Activated naive CD4-positive, alpha-beta T cell treated with anti-CD3 and anti-CD28 coated beads for 36 hours (primary cell): ENCODE measurements around the gene UBE3C. TPM values are rescaled to one million over a fixed set of nuclear protein-coding genes. Genes with fewer than 3 reads are reported as not detected.
"Not testable (repeated sequence)": the region's sequence is repeated elsewhere in the genome, so short reads cannot be mapped to it uniquely, and the experiment has no call there.

Experiments
- CTCF ChIA-PET: fragments of 350-600 bp; sonication (Branson Sonifier 250); formaldehyde crosslinking; loops from one replicate; lab custom pipeline; 2021; ENCODE audit warnings: antibody characterized with exemption; lab: Charles Lee
- DNase-seq: peaks from one replicate; pipeline ENCODE4 v3.0.0-alpha.2; 2020
- H3K27ac Mint-ChIP-seq: one replicate; pipeline ENCODE4 v1.8.0; 2021; ENCODE audit warnings: mild to moderate bottlenecking, mixed read lengths
- H3K27me3 Mint-ChIP-seq: one replicate; pipeline ENCODE4 v1.8.0; 2021; ENCODE audit warnings: low read depth, mixed read lengths
- H3K36me3 Mint-ChIP-seq: one replicate; pipeline ENCODE4 v1.8.0; 2021; ENCODE audit warnings: low read depth, mixed read lengths
- H3K4me1 Mint-ChIP-seq: one replicate; pipeline ENCODE4 v1.8.0; 2021; ENCODE audit warnings: low read depth, mixed read lengths
- H3K4me3 Mint-ChIP-seq: one replicate; pipeline ENCODE4 v1.8.0; 2021; ENCODE audit warnings: mild to moderate bottlenecking, moderate library complexity, mixed read lengths
- H3K9me3 Mint-ChIP-seq: one replicate; pipeline ENCODE4 v1.8.0; 2021; ENCODE audit warnings: mixed read lengths
- intact Hi-C: fragments of 100-400 bp; cut with micrococcal nuclease; formaldehyde crosslinking; loops from one replicate; pipeline ENCODE4 v1.15.1; 2023
- total RNA-seq, 2 experiments: library from RNA; stranded (reverse); gene quantifications; one replicate each; pipeline ENCODE4 v1.2.3, GENCODE V29; 2021

Gene UBE3C
- total RNA-seq, 2 experiments from 2014 or later: 52.9 to 55.7 TPM

DNA sequence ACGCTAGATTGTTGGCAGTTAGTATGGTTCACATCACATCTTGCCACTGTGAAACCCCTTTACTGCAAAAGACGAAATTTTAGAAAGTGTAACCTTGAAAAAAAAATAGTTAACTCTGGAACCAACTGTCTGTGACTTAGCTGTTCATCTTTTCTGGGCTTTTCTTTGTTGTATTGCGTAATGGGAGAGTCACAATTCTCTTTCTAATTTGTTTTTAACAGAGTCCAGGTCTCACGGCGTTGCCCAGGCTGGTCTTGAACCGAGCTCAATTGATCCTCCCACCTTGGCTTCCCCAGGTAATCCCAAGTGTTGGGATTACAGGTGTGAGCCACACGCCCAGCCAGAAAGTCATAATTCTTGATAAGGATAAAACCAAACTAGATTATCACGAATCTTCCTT lies 14.5 kb downstream of the UBE3C start:
- Mint-ChIP-seq H3K36me3 (no peaks in the 10 kb centered on the region), H3K9me3 (no peaks in the 10 kb centered on the region), H3K27ac (no peak overlapping the region), H3K4me3 (no peak overlapping the region), H3K27me3 (no peaks in the 10 kb centered on the region), H3K4me1 (peaks cover 53% of the 10 kb centered on the region)
- DNase-seq: no peak
- CTCF ChIA-PET: no interaction called here
- intact Hi-C loops: no loop called here

GRCh38 chr7:157155959-157156358 lies 17.2 kb downstream of the UBE3C start:
- H3K4me3 Mint-ChIP-seq: no peak overlapping the region
- DNase-seq: no peak
- no peak overlapping the region for H3K27ac Mint-ChIP-seq
- no peaks in the 10 kb centered on the region for H3K27me3 Mint-ChIP-seq
- peaks cover 52% of the 10 kb centered on the region for H3K4me1 Mint-ChIP-seq
- peaks cover 6% of the 10 kb centered on the region for H3K36me3 Mint-ChIP-seq
- intact Hi-C loops: no loop called here
- no peaks in the 10 kb centered on the region for H3K9me3 Mint-ChIP-seq
- CTCF ChIA-PET: no interaction called here

DNA sequence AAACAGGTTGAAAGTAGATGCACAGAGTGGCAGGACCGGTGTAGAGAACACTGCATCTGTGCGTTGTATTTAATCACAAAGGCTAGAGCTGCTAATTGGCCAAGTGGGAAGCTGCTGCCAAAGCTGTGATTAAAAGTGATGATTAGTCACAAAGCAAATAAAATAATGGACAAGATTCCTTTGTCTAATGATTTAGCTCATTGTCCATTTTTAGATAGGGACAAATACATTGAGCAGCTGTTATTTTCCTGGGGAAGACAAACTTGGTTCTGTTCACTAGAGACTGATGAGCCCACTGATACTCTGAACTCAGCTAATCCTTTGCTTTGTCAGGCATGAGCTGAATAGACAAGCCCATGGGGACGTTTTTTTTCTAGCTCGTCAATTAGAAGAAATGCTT lies 19.7 kb downstream of the UBE3C start:
- H3K27ac Mint-ChIP-seq: no peak overlapping the region
- peaks cover 35% of the 10 kb centered on the region for H3K4me1 Mint-ChIP-seq
- no peak for DNase-seq
- CTCF ChIA-PET: no interaction called here
- peaks cover 14% of the 10 kb centered on the region for H3K36me3 Mint-ChIP-seq
- H3K27me3 Mint-ChIP-seq: no peaks in the 10 kb centered on the region
- H3K4me3 Mint-ChIP-seq: no peak overlapping the region
- no peaks in the 10 kb centered on the region for H3K9me3 Mint-ChIP-seq
- intact Hi-C loops: no loop called here

- DNase-seq: not testable (repeated sequence)
These were observed 20.8 kb downstream of the UBE3C start for GRCh38 chr7:157159537-157159936.

GRCh38 chr7:157160433-157160832 lies 21.7 kb downstream of the UBE3C start:
- intact Hi-C loops: no loop called here
- H3K4me3 Mint-ChIP-seq: no peak overlapping the region
- peaks cover 25% of the 10 kb centered on the region for H3K4me1 Mint-ChIP-seq
- H3K36me3 Mint-ChIP-seq: peaks cover 34% of the 10 kb centered on the region
- no peaks in the 10 kb centered on the region for H3K27me3 Mint-ChIP-seq
- H3K27ac Mint-ChIP-seq: no peak overlapping the region
- DNase-seq: no peak
- H3K9me3 Mint-ChIP-seq: peaks cover 7% of the 10 kb centered on the region
- CTCF ChIA-PET: no interaction called here

More at GRCh38 chr7:157159537-157159936, 20.8 kb downstream of the UBE3C start:
- Mint-ChIP-seq H3K4me1 (peaks cover 29% of the 10 kb centered on the region), H3K36me3 (peaks cover 25% of the 10 kb centered on the region)
- H3K9me3 Mint-ChIP-seq, CTCF ChIA-PET, H3K27me3 Mint-ChIP-seq, H3K27ac Mint-ChIP-seq, intact Hi-C loops, H3K4me3 Mint-ChIP-seq: not testable (repeated sequence)

DNA sequence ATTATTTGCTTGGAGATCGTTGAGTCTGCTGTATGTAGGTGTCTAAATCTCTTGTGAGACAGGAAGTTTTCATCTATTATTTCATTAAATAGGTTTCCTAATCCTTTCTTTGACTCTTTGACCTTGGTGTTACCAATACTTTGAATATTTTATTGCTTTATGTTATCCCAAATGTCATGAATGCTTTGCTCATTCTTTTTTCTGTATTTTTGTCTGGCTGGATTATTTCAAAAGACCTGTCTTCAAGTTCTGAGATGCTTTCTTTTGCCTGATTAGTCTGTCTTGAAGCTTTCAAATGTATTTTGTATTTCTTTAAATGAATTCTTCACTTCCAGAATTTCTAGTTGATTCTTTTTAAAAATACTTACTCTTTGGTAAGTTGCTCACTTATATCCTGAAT lies 27.3 kb downstream of the UBE3C start:
- no peak for DNase-seq
- intact Hi-C loops: no loop called here
- H3K4me3 Mint-ChIP-seq: no peak overlapping the region
- H3K9me3 Mint-ChIP-seq: peaks cover 13% of the 10 kb centered on the region
- CTCF ChIA-PET: no interaction called here
- no peaks in the 10 kb centered on the region for H3K27me3 Mint-ChIP-seq
- no peak overlapping the region for H3K27ac Mint-ChIP-seq
- H3K36me3 Mint-ChIP-seq: peaks cover 56% of the 10 kb centered on the region
- H3K4me1 Mint-ChIP-seq: peaks cover 4% of the 10 kb centered on the region

GRCh38 chr7:157168571-157168970 lies 29.8 kb downstream of the UBE3C start:
- intact Hi-C loops: no loop called here
- Mint-ChIP-seq H3K27me3 (no peaks in the 10 kb centered on the region), H3K36me3 (peaks cover 54% of the 10 kb centered on the region), H3K4me1 (peaks cover 2% of the 10 kb centered on the region), H3K27ac (no peak overlapping the region), H3K4me3 (no peak overlapping the region), H3K9me3 (peaks cover 13% of the 10 kb centered on the region)
- CTCF ChIA-PET: no interaction called here
- DNase-seq: no peak

GRCh38 chr7:157176771-157177170 lies 38.0 kb downstream of the UBE3C start:
- no peak for DNase-seq
- CTCF ChIA-PET: no interaction called here
- Mint-ChIP-seq H3K4me3 (no peak overlapping the region), H3K27me3 (no peaks in the 10 kb centered on the region), H3K9me3 (no peaks in the 10 kb centered on the region), H3K4me1 (no peaks in the 10 kb centered on the region), H3K27ac (no peak overlapping the region), H3K36me3 (peaks cover 28% of the 10 kb centered on the region)
- intact Hi-C loops: no loop called here

GRCh38 chr7:157177333-157177982 lies 38.7 kb downstream of the UBE3C start:
- CTCF ChIA-PET: interaction anchor here (0.6 kb wide), 1 partner anchor 9 kb away, joined by 3 read pairs; no protein-coding TSS in a partner anchor
- no peak overlapping the region for H3K27ac Mint-ChIP-seq
- intact Hi-C loops: no loop called here
- H3K4me1 Mint-ChIP-seq: no peaks in the 10 kb centered on the region
- peaks cover 31% of the 10 kb centered on the region for H3K36me3 Mint-ChIP-seq
- no peak for DNase-seq
- no peak overlapping the region for H3K4me3 Mint-ChIP-seq
- no peaks in the 10 kb centered on the region for H3K27me3 Mint-ChIP-seq
- H3K9me3 Mint-ChIP-seq: no peaks in the 10 kb centered on the region

- no peak for DNase-seq
- H3K9me3 Mint-ChIP-seq: no peaks in the 10 kb centered on the region
- no peak overlapping the region for H3K4me3 Mint-ChIP-seq
- H3K27me3 Mint-ChIP-seq: no peaks in the 10 kb centered on the region
- intact Hi-C loops: no loop called here
- H3K4me1 Mint-ChIP-seq: no peaks in the 10 kb centered on the region
- H3K36me3 Mint-ChIP-seq: peaks cover 28% of the 10 kb centered on the region
- no peak overlapping the region for H3K27ac Mint-ChIP-seq
- CTCF ChIA-PET: interaction anchor here (0.6 kb wide), 1 partner anchor 9 kb away, joined by 3 read pairs; no protein-coding TSS in a partner anchor
These were observed 39.3 kb downstream of the UBE3C start for GRCh38 chr7:157177983-157178381.

- no peaks in the 10 kb centered on the region for H3K27me3 Mint-ChIP-seq
- H3K4me3 Mint-ChIP-seq: no peak overlapping the region
- no peak for DNase-seq
- intact Hi-C loops: no loop called here
- no peak overlapping the region for H3K27ac Mint-ChIP-seq
- CTCF ChIA-PET: no interaction called here
- H3K9me3 Mint-ChIP-seq: no peaks in the 10 kb centered on the region
- H3K36me3 Mint-ChIP-seq: peaks cover 40% of the 10 kb centered on the region
- H3K4me1 Mint-ChIP-seq: no peaks in the 10 kb centered on the region
These were observed 45.1 kb downstream of the UBE3C start for GRCh38 chr7:157183832-157184231.

GRCh38 chr7:157188091-157188665 lies 49.5 kb downstream of the UBE3C start:
- DNase-seq: no peak
- Mint-ChIP-seq H3K36me3 (peaks cover 43% of the 10 kb centered on the region), H3K4me1 (no peaks in the 10 kb centered on the region), H3K27ac (no peak overlapping the region), H3K27me3 (no peaks in the 10 kb centered on the region), H3K4me3 (no peak overlapping the region), H3K9me3 (no peaks in the 10 kb centered on the region)
- CTCF ChIA-PET: no interaction called here
- intact Hi-C loops: no loop called here

DNA sequence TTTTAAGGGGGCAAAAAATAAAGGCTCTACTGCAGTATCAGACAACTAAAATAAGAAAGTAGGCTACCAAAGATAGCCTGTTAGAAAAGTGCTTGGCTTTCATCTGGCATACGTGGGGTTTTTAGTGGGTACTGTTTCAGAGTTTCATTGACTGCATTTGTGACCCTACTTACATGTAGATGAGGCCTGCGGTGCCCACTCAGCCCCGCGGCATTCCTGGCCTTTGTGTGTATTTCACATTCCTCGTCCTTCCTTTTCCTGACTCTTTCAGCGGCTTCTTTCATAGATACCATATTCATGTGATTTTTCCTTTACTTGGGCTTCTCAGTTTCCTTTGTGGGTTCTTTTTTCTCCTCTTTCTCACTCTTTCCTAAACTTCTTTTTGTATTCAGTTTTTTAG lies 50.7 kb downstream of the UBE3C start:
- Mint-ChIP-seq H3K36me3 (peaks cover 39% of the 10 kb centered on the region), H3K27ac (no peak overlapping the region), H3K4me3 (no peak overlapping the region), H3K27me3 (no peaks in the 10 kb centered on the region), H3K9me3 (no peaks in the 10 kb centered on the region), H3K4me1 (peaks cover 2% of the 10 kb centered on the region)
- intact Hi-C loops: no loop called here
- no peak for DNase-seq
- CTCF ChIA-PET: no interaction called here
